Glomerular endothelial cell (primary cell): Measurements from ENCODE around the gene RPS29. TPM values are rescaled to one million over a fixed set of nuclear protein-coding genes. Genes with fewer than 3 reads are reported as not detected.
"Not testable (repeated sequence)": the region's sequence is repeated elsewhere in the genome, so short reads cannot be mapped to it uniquely, and the experiment has no call there.

Experiments
- DNase-seq: peaks from one replicate; pipeline ENCODE4 v3.0.0-alpha.2; 2011; ENCODE audit warnings: low read depth, low spot score; ENCODE audit errors: extremely low read depth
- total RNA-seq: library from RNA; depleted of rRNA; stranded (reverse); fragments of >200 nt; gene quantifications from 2 replicates; pipeline ENCODE4 v1.2.3, GENCODE V29; 2015

The RPS29 gene
- total RNA-seq, 1 donor from 2014 or later = 3,628 TPM

DNA sequence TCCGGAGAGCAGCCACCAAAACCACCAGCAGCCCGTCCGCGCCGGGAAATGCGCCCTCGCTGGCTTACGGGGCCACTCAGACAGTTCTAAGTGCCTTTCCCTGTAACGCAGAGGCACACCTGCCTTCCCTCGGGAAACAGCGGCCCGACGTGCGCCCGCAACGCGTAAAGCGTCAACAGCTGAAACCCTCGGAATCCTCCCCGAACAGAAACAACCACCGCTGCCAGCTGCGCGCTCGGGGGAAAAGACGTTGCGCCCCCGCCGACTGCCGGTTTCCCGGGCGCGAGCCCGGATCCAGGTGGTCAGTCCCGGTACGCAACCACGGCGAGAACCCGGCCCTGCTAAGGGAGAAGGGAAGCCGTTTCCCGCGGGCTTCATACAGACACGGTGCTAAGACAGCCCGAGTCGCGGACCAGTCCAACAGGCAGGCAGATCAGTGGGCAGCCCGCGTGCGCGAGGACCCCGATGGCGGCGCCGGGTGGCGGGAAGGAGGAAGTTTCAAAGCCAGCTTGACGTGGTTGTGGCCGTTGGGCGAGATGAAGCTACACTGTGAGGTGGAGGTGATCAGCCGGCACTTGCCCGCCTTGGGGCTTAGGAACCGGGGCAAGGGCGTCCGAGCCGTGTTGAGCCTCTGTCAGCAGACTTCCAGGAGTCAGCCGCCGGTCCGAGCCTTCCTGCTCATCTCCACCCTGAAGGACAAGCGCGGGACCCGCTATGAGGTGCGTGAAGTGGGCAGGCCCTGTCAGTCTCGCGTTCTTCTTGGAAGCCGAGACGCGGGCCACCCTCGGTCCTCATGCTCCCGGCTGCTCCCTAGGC lies 12.5 kb upstream of the RPS29 start, which contains the start of gene LRR1:
TSS of gene LRR1 (plus strand) at position 456 of the 816 bp plus-strand sequence. CDS start at position 537, 81 bp downstream.
- DNase-seq = no peak

DNA sequence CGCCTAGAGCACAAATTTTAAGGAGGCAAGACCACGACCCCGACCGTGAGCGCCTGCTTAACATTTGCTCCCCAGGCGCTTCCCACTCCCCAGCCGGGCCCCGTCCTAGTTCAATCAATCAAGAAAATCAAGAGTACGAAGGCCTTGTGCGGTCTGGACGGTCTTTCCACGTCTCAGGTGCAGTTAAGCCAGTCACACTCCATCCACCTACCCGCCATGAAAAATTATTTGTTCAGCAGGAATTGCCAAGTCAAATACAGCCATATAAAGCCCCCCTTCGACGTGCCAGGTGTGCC lies 12.0 kb upstream of the RPS29 start:
- DNase-seq = no peak

DNA sequence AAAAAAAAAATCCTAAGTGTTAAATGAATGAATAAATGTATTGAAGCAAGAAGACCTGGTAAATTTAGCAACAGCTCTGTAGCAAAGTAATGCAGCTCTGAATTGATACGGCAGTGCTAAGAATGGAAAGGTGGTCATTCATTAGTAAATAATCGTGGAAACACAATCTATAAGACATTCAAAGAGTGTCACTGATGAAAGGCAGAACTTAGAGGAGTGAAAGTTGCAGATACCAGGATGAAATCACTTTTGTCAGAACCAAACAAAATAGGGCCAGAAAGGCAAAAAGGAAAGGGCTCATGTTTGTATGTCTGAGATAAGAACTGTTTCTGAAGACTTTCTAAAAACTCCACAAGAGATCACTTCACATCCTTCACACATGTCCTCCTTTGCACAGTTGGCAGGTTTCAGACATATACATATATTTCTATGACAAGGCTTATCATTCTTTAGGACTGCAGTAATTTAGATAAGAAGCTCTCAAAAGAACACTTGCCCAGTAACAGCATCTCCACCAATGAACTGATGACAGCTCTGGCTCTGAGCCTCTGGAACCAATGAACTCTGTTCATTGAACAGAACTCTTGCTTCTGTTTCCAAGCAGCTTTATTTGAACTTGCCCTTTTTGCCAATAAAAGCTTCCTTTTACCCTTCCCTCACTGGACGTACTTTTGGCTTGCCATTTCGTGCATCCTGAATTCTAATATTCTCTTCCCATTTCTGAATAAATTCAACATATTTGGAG lies 8.3 kb upstream of the RPS29 start:
- no peak for DNase-seq

DNA sequence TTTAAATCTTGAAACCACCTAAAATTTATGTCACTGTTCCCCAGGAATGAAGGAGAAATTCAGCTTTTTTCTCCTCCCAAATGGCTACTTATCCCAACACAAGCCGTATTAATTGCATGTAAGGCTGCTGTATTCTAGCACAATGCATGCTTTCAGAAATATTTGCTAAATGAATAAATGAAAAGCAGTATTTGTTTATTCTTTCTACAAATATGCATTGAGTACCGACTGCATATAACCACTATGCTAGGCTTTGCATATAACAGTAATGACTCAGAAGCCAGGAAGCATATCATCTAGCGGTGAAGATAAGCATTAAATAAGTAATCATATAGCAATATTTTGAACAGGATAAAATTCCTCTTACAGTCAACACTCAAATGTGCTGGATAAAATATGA lies 6.8 kb upstream of the RPS29 start:
- DNase-seq = no peak

DNA sequence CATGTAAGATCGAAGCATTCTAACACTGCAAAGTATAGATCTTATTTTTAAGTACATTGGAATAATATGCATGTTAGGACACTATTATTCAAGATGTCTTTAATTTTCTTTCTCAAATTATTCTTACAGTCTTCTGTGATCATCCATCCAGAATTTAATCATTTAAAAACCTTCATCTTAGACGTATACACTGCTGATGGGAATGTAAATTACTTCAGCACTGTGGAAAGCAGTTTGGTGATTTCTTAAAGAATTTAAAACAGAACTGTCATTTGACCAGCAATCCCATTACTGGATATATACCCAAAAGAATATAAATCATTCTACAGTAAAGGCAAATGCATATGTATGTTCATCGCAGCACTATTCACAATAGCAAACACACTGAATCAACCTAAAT lies 3.2 kb upstream of the RPS29 start:
- DNase-seq = no peak

DNA sequence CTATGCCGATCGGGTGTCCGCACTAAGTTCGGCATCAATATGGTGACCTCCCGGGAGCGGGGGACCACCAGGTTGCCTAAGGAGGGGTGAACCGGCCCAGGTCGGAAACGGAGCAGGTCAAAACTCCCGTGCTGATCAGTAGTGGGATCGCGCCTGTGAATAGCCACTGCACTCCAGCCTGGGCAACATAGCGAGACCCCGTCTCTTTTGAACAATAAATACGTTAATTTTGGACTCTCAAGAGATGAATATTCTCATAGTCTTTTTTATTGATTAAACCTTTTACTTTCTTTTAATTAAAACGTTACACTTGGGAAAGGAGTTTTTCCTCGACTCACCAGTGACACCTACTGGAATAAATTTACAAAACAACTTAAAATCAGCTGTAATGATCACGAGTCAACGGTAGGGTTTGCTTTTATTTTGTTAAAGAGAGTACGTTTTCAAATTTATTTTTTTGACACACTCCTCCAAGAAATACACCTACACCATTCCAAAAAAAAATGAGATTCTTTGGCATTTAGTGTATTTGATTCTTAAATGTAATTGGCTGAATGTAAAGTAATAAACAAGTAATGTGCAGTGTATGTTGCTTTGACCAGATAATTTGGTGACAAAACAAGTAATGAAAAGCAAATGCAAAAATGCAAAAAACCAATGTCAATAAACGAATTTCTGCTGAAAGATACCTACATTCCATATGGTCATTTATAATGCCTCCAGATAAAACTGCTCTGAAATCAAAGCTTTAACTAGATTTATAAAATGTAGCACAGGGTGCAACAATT lies 687 bp upstream of the RPS29 start:
- DNase-seq = peak; percentile 89

DNA sequence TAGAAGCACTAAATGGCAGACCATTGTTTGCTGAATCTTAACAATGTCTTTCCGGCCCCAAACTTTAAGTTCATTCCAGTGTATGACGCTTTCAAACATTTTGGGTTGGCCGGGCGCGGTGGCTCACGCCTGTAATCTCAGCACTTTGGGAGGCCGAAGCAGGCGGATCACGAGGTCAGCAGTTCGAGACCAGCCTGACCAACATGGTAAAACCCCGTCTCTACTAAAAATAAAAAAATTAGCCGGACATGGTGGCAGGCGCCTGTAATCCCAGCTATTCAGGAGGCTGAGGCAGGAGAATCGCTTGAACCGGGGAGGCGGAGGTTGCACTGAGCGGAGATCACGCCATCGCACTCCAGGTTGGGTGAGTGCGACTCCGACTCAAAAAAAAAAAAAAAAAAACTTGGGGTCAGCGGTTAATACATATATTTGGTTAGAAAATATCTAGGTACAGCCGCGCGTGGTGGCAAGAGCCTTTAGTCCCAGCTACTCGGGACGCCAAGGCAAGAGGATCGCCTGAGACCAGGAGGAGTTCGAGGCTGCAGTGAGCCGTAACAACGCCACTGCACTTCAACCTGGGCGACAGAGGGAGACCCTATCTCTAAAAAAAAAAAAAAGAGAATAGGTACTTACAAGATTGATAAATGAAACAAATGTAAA lies 1.1 kb downstream of the RPS29 start:
- not testable (repeated sequence) for DNase-seq

DNA sequence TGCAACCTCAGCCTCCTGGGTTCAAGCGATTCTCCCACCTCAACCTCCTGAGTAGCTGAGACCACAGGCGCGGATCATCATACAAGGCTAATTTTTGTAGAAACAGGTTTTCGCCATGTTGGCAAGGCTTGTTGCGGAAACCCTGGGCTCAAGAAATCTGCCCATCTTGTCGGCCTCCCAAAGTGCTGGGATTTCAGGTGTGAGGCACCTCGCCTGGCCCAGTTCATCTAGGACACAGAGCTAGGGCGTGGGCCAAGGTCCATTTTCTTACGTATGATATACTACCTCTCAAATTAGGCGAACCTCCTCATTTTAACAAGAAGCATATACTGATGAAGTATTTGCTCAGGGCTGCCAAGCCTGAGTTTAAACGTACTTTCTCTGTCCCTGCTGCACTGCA lies 2.1 kb downstream of the RPS29 start:
- no peak for DNase-seq

DNA sequence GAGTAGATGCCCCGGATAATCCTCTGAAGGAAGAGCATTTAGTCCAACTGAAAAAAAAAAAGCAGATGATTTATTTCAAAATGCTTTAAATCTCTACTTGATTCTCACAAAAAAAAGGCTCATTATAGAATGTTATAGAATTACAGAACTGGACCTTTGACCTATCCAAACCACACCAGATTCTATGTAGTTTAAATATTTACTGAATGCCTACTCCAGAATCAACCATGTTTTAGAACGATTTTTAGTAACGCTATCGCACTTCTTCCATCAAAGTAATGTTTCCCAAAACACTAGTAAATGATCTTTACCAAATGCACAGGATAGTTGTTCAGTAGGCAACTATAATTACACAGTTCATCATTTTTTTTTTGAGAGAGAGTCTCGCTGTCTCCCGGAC lies 2.6 kb downstream of the RPS29 start:
- DNase-seq = no peak

DNA sequence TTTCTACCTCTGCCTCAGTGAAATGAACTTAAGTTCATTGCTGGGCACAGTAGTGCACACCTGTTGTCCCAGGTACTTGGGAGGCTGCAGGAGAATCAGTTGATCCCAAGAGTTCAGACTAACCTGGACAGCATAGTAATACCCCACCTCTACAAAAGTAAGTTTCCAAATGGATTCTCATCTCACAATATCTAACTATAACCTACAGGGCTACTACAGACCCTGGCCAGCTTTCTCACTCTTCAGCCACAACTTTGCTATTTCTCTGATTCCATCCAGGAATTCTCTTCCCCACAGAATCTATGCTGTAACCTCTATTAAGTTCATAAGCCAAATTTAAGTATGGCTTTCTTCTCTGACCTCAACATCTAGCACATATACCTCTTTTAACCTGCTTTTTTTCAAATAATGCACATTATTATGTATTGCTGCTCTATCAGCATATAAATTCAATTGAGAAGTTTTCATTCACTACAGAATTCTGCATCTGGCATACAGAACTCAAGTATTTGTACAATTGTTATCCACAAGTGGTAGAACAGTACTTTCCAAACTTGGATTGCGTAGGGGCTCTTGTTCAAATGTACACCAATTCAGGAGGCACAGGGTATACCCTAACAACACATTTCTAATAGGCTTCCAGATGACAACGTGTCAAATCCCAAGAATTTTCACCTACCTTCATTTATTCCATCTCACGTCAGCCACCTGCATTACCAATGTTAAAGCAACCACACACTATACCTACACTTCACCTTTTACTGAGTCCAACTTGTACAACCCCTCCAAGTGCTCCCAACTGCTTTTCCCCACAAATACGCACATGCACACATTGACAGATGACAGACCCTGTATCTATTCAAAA lies 3.8 kb downstream of the RPS29 start:
- DNase-seq = no peak

DNA sequence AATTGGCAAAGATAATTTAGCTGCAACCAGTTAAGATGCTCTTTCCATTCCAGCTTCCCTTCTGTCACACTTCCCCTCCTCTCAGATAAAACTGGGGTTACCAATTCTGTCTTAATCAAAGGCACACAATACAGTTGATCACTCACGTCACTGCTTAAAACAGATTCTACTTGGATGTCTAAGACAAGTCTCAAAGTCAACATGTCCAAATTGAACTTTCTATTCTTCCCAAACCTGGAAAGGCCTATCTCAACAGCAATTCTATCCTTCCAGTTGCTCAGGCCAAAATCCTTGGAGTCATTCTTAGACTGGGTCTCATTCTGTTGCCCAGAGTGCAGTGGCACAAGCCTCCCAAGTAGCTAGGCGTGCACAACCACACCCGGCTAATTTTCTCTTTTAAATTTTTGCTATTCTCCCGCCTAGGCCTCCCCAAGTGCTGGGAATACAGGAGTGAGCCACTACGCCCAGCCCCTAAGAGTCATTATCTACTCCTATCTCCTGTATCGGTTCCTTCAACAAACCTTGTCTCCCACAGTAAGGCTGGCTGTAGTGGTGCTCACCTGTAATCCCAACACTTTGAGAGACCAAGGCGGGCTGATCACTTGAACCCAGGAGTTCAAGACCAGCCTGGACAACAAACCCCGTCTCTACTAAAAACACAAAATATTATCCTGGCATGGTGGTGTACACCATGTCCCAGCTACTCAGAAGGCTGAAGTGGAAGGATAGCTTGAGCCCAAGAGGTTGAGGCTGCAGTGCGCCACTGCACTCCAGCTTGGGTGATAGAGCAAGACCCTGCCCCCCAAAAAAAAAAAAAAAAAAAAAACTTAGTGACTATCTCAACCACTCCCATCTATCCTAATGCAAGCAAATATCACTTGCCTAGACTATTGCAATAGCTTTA lies 4.7 kb downstream of the RPS29 start:
- no peak for DNase-seq

DNA sequence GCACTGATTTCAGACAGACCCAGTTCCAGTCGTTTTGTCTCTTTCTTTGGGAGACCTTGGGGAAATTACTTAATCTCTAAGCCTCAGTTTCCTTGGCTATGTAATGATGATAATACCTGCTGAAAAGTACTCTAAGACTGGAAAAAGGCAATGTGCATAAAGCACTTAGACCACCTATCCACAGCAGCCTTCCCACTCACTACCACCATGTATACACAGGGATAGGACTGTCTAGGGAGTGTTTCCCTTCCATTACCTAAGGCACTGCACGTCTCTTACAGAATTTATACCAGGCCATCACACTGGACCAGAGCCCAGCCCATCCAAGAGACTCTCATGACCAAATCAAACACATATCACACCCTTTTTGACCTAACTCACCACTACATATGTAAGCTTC lies 6.3 kb downstream of the RPS29 start:
- no peak for DNase-seq

DNA sequence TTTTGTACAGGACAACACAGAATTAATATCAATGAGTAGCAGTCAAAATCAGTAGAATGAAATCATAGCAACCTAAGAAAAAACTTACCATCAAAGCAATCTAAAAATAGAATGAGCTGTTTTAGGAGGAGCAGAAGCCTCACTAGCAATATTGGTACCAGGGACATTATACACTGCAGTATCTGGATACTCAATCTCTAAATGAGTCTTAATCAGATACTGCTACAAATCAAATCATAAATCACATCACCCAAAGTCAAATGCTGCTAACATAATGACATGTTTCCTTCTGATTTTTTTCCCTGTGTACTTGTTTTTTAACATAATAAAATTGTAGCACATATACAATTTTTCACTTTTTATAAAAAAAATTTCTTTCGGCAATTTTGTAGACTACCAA lies 8.0 kb downstream of the RPS29 start:
- no peak for DNase-seq

DNA sequence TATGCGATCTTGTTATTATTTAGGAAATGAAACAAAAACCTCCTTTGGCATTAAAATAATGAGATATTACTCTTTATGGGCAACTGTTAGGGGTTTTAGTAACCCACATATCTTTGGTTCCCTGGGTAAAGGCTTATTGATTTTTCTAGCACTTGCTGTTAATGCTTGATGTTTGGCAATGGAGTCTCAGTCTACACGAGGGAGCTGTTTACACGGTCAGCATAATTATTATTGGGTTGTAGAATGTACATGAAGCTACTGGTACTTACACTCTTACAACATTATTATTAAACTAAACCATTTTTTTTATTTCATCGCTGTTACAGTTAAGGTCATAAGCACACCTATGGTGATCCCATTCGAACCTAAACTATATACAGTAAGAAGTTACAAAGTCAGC lies 12.1 kb downstream of the RPS29 start:
- no peak for DNase-seq

DNA sequence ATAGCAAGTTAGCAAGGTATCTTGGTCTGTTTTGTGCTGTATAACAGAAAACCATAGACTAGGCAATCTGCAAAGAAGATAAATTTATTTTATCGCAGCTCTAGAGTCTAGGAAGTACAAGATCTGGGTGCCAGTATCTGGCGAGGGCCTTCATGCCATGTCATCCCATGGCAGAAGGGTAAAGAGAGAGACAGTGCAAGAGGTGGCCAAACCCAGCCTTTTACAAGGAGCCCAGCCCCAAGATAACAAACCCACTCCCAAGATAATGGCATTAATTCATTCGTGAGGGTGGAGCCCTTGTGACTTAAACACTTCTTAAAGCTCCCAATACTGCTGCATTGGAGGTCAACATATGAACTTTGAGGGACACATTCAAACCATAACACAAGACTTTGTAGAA lies 16.9 kb downstream of the RPS29 start:
- no peak for DNase-seq

DNA sequence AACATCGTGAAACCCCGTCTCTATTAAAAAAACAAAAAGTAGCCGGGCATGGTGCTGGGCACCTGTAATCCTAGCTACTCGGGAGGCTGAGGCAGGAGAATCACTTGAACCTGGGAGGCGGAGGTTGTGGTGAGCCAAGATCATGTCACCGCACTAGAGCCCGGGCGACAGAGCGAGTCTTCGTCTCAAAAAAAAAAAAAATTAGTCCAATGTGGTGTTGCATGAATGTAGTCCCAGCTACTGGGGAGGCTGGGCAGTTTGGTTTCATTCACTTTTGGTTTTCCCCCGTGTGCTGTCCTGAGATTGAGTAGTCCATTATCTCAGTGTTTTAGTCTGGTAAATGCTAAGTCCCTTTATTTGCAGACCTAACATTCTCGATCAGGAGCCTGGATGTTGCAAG lies 19.5 kb downstream of the RPS29 start:
- no peak for DNase-seq

DNA sequence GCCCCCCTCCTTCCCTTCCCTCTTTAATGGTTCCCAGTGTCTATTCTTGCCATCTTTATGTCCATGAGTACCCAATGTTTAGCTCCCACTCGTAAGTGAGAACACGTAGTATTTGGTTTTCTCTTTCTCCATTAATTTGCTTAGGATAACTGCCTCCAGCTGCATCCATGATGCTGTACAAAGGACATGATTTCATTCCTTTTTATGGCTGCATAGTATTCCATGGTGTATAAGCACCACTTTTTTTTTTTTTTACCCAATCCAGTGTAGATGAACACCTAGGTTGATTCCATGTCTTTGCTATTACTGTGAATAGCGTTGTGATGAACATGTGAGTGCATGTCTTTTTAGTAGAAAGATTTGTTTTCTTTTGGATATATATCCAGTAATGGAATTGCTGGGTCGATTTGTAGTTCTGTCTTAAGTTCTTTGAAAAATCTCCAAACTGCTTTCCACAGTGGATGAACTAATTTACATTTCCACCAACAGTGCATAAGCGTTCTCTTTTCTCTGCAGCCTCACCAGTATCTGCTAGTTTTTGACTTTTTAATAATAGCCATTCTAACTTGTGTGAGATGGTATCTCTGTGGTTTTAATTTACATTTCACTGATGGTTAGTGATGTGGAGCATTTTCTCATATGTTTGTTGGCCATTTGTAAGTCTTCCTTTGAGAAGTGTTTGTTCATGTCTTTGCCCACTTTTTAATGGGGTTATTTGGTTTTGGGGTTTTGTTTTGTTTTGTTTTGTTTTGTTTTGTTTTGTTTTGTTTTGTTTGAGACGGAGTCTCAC lies 26.0 kb downstream of the RPS29 start:
- no peak for DNase-seq

DNA sequence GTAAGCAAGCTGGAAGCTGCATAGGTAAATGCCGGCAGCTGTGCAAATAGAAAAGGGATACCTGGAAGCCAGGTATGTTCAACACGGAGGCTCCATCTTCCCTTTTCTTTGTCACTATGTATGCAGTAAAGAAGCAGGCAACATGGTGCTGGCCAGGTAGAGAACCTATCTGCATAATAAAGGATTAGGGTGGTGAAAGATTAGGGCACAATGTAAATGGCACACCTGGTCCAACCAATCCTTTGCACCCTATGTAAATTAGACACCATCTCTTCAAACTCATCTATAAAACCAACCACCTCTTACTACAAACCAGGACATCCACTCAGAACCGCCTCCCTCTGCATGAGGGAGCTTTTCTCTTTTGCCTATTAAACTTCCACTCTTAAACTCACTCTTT lies 32.3 kb downstream of the RPS29 start:
- no peak for DNase-seq
